Ovary (tissue), 9 donors: Measurements from ENCODE around the gene MAN1A2. TPM values are rescaled to one million over a fixed set of nuclear protein-coding genes. Genes with fewer than 3 reads are reported as not detected.

ENCODE experiments used
- DNase-seq, 5 donors: peaks; one replicate each; pipeline ENCODE4 v3.0.0-alpha.2; 2019 to 2020
- H3K27ac ChIP-seq, 2 donors: fragments of 200-600 bp; one replicate each; pipeline versions ENCODE4 v1.5.1 to v1.8.0; 2019 to 2022
- H3K27me3 ChIP-seq: fragments of 200-600 bp; one replicate; pipeline ENCODE4 v1.8.0; 2022
- H3K36me3 ChIP-seq: fragments of 200-600 bp; sonication (generic); one replicate; pipeline ENCODE4 v1.5.1; 2019
- H3K4me1 ChIP-seq: one replicate; pipeline ENCODE4 v1.8.1; 2013; ENCODE audit warnings: mild to moderate bottlenecking, moderate library complexity; ENCODE audit not compliant: insufficient read depth
- H3K4me3 ChIP-seq: fragments of 200-600 bp; sonication (generic); one replicate; pipeline ENCODE4 v1.5.1; 2017
- H3K9me3 ChIP-seq, 2 donors: fragments of 200-600 bp in 1 of 2; sonication (generic) in 1 of 2; one replicate each; pipeline versions ENCODE4 v1.5.1 to v1.8.1; 2013 to 2019; ENCODE audit warnings: mild to moderate bottlenecking in 1 of 2, moderate library complexity in 1 of 2
- CTCF ChIP-seq, 3 donors: fragments of 450-650 bp in 2 of 3; fragments of 200-600 bp in 1 of 3; IDR thresholded peaks; one replicate each; pipeline versions ENCODE4 v1.5.1 to v1.8.0; 2016 to 2022; ENCODE audit warnings: antibody characterized with exemption in 3 of 3, mild to moderate bottlenecking in 1 of 3
- EP300 ChIP-seq: sonication (generic); formaldehyde crosslinking; IDR thresholded peaks from one replicate; pipeline ENCODE4 v1.6.1; 2017; ENCODE audit warnings: antibody characterized with exemption
- POLR2A ChIP-seq: fragments of 450-650 bp; IDR thresholded peaks from one replicate; pipeline ENCODE4 v1.6.1; 2017; ENCODE audit warnings: antibody characterized with exemption, mild to moderate bottlenecking, moderate library complexity
- WGBS, 3 donors: extraction: QIAGEN DNeasy Blood & Tissue Kit in 1 of 3; methylation state at CpG; one replicate each; pipeline versions ENCODE4 v1.1.5 to v1.1.7; 2013 to 2017; 5-methylcytosine and 5-hydroxymethylcytosine counted together
- intact Hi-C, 4 donors: fragments of 100-400 bp; cut with DNase I; formaldehyde crosslinking; loops; one replicate each; pipeline versions ENCODE4 v1.11.0 to v1.15.1; 2022 to 2023
- polyA plus RNA-seq, 2 donors: library from polyadenylated mRNA; stranded (reverse); fragments of 200-250 nt in 1 of 2; fragments of 350-450 nt in 1 of 2; fragmentation: Illumina TruSeq in 1 of 2; extraction: RNeasy Lipid Tissue Mini Kit (QIAGEN cat#74804) in 1 of 2; gene quantifications; one replicate each; pipeline ENCODE4 v1.2.3, GENCODE V29; 2013 to 2014
- total RNA-seq, 7 donors: library from RNA; depleted of rRNA in 2 of 7; stranded (reverse); fragments of >200 nt in 2 of 7; fragmentation: NEBNext Ultra II Directional in 3 of 7; extraction: Animal tissue kit (Norgen Biotek cat#: 25700) in 3 of 7; gene quantifications; one replicate each; pipeline versions ENCODE4 v1.1.0 to v1.2.4, GENCODE V29; 2016 to 2023
- donor health status: DM: no; HTN: no; CAD: no; lungs with moderate emphysema.
- donor health status: DM: no; HTN: no; CAD: no.
- donor health status: Bipolar disorder and iron deficiency.
- donor health status: DM: yes; HTN: yes; CAD: no.
- donor health status: DM: no; HTN: no; CAD: no.
- donor health status: DM: yes; HTN: yes; CAD: no.

MAN1A2 gene
- total and polyA plus RNA-seq, 9 donors = 9.3 to 59.9 (median 44.8) TPM

- H3K27ac ChIP-seq = no peak overlapping the region
- TF ChIP-seq CTCF (IDR thresholded peaks at IDR 0.05) (no peak), EP300 (no peak), POLR2A (no peak)
- intact Hi-C loops = no loop called here
Measured at GRCh38 chr1:117575586-117576225, 208.5 kb downstream of the MAN1A2 start.

GRCh38 chr1:117576236-117576635 lies 209.0 kb downstream of the MAN1A2 start:
- no peaks in the 10 kb centered on the region for H3K9me3 ChIP-seq
- no peaks in the 10 kb centered on the region for H3K4me1 ChIP-seq
- intact Hi-C loops = no loop called here
- no peaks in the 10 kb centered on the region for H3K36me3 ChIP-seq
- TF ChIP-seq EP300 = no peak
- no peak for TF ChIP-seq CTCF (IDR thresholded peaks at IDR 0.05)
- no peak for TF ChIP-seq POLR2A
- no peak overlapping the region for H3K27ac ChIP-seq
- no peaks in the 10 kb centered on the region for H3K27me3 ChIP-seq
- 87 to 97% (median 88%) methylated on average over 3 of the region's 3 CpGs for WGBS, 3 donors
- no peak overlapping the region for H3K4me3 ChIP-seq
- no peak for DNase-seq

More at GRCh38 chr1:117575586-117576225, 208.5 kb downstream of the MAN1A2 start:
- Histone ChIP-seq H3K4me1 (no peaks in the 10 kb centered on the region), H3K9me3 (no peaks in the 10 kb centered on the region), H3K4me3 (no peak overlapping the region), H3K36me3 (no peaks in the 10 kb centered on the region), H3K27me3 (no peaks in the 10 kb centered on the region)
- no peak for DNase-seq
- 82 to 91% (median 85%) methylated on average over 8 of the region's 8 CpGs for WGBS, 3 donors

GRCh38 chr1:117577191-117577885 lies 210.1 kb downstream of the MAN1A2 start:
- Histone ChIP-seq H3K27me3 (no peaks in the 10 kb centered on the region), H3K36me3 (no peaks in the 10 kb centered on the region), H3K9me3 (no peaks in the 10 kb centered on the region), H3K4me3 (no peak overlapping the region), H3K27ac (no peak overlapping the region), H3K4me1 (no peaks in the 10 kb centered on the region)
- no peak for DNase-seq
- TF ChIP-seq EP300 (no peak), CTCF (IDR thresholded peaks at IDR 0.05) (no peak), POLR2A (no peak)
- WGBS, 3 donors = 65 to 86% (median 73%) methylated on average over 2 of the region's 2 CpGs
- intact Hi-C loops = no loop called here

- Histone ChIP-seq H3K27me3 (no peaks in the 10 kb centered on the region), H3K27ac (no peak overlapping the region), H3K9me3 (no peaks in the 10 kb centered on the region), H3K4me1 (no peaks in the 10 kb centered on the region), H3K36me3 (no peaks in the 10 kb centered on the region), H3K4me3 (no peak overlapping the region)
- intact Hi-C loops = no loop called here
- no peak for DNase-seq
- WGBS, 3 donors = 90 to 94% (median 92%) methylated on average over 4 of the region's 4 CpGs
- TF ChIP-seq EP300 (no peak), POLR2A (no peak), CTCF (IDR thresholded peaks at IDR 0.05) (no peak)
Measured at GRCh38 chr1:117578466-117578865, 211.2 kb downstream of the MAN1A2 start.

Other genes with a start within 250 kb of the MAN1A2 start
- gene TRIM45, start 245.7 kb upstream of the MAN1A2 start, total RNA-seq = 1 to 10 TPM; 2.9 to 7.7 (median 6.6) TPM
- gene TRIM45, start 245.7 kb upstream of the MAN1A2 start, polyA plus RNA-seq = 1 to 10 TPM; 4.9 to 5.4 TPM
- gene VTCN1, start 156.5 kb upstream of the MAN1A2 start, total RNA-seq = 10 to 100 TPM in 1 of 7 donors, 1 to 10 TPM in 2, under 1 TPM in 2, not detected in 2; 0.32 to 17.6 (median 1.9) TPM
- under 1 TPM; 0.05 to 0.25 TPM for gene VTCN1, start 156.5 kb upstream of the MAN1A2 start, polyA plus RNA-seq
- gene TENT5C, start 238.6 kb downstream of the MAN1A2 start, total RNA-seq = 10 to 100 TPM in 5 of 7 donors, 1 to 10 TPM in 2; 6.2 to 24.7 (median 11.4) TPM
- gene TENT5C, start 238.6 kb downstream of the MAN1A2 start, polyA plus RNA-seq = 10 to 100 TPM in 1 of 2 donors, 1 to 10 TPM in 1; 2.6 to 11.6 TPM